NOMO-1 (cell line): ENCODE measurements around the gene ENOPH1.

Experiments
- DNase-seq, 2 experiments: peaks; one replicate each; lab custom pipeline; 2025; ENCODE audit not compliant: unreplicated experiment in 2 of 2; lab: John Stamatoyannopoulos, UW

ENOPH1 gene

DNA sequence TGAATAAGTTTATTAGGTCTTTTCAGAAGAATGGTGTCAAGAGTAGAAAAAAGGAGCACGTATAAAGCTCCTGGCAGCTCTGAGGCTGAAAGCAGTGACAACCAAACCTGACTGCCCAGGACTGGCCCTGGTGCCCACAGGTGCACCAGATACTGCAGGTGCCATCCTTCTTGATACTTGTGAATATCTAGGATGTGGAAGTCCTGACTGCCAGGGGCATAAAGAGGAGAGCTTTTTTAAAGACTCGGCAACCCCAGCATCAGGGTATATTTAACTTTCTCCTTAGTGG, 70.7 kb downstream of the ENOPH1 start:
- DNase-seq = no peak

DNA sequence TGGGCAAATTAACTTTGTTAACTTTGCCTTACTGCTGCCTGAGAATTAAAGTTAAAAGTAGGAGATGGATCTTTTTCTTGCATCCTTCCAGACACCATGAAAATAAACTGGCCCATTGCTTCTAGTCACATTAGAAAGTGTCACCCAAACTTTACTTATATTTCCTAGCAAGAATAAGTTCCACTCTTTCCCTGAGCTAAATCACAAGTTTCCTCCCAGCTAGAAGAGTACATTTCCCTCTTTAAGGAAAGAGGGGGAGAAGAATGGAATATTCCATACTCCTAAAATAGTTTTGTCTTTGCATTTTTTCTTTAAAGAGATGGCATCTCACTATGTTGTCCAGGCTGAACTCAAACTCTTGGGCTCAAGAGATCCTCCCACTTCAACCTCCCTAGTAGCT, 77.6 kb downstream of the ENOPH1 start:
- no peak for DNase-seq

DNA sequence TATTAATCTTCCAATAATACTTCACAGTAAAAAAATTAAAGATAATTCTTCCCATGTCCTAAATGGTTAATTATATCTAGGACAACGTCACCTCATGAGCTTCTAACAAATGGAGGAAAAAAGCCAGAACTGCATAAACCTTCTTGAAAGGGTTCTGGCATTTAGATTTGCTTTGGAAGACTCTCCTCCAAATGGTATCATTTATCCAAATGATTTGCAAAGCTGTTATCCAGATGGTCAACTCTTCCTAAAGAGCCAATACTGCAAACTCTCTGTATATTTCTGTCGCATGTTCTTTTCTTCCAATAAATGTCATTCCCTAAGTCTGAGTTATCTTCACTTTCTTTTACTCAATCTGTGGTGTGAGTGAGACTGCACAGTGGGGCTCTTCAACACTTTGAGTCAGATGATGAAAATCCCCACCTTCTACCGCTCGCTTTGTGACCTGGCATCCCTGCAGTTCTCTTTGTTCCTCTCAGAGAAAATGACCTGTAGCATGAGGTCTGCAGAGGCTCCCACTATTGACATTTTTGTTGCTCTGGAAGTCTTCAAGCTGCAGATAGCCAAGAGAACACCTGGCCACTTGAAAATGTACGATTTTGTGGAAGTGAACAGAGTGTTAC, 78.5 kb downstream of the ENOPH1 start:
- no peak for DNase-seq

DNA sequence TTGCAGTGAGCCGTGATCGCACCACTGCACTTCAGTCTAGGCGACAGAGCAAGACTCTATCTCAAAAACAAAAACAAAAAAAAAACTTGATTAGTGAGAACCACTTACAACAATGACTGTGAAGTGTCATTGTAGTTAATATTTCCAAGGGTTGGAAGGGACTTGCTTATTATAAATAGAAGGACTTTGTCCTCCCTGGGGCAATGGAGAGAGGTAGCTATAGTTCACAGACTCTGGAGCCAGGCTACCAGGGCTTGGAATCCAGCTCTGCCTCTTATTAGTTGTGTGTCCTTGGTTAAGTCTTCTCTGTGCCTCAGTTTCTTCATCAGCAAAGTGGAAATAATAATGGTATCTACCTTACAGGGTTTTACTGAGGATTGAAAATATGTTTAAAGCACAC, 79.8 kb downstream of the ENOPH1 start:
- no peak for DNase-seq
